GM12878 (cell line): Measurements from ENCODE around the gene PPP2R5D. TPM values are rescaled to one million over a fixed set of nuclear protein-coding genes. Genes with fewer than 3 reads are reported as not detected.

Experiments used
- BACH1 ChIP-seq: fragments of 450-650 bp; IDR thresholded peaks from 2 replicates; pipeline ENCODE4 v1.6.1; 2017; ENCODE audit warnings: mild to moderate bottlenecking, borderline replicate concordance
- CBFB ChIP-seq: IDR thresholded peaks from 2 replicates; pipeline ENCODE4 v1.6.1; 2016; ENCODE audit warnings: antibody characterized with exemption, low read depth
- CBX5 ChIP-seq: sonication (generic); IDR thresholded peaks from 2 replicates; pipeline ENCODE4 v1.6.1; 2016; ENCODE audit warnings: low read depth, moderate library complexity, mild to moderate bottlenecking, inconsistent platforms
- CHD2 ChIP-seq: IDR thresholded peaks from 2 replicates; pipeline ENCODE4 v1.6.1; 2011; ENCODE audit warnings: low read depth, low read length, improper control_type of control experiment, borderline replicate concordance
- EP300 ChIP-seq, 2 experiments: fragments of 150-350 bp in 1 of 2; IDR thresholded peaks; 2 replicates each; pipeline ENCODE4 v1.6.1; 2011 to 2012; ENCODE audit warnings: low read depth in 2 of 2, low read length in 2 of 2, borderline replicate concordance in 1 of 2, improper control_type of control experiment in 1 of 2, inconsistent platforms in 1 of 2; ENCODE audit not compliant: control insufficient read depth in 1 of 2
- EZH2 ChIP-seq: IDR thresholded peaks from 2 replicates; pipeline ENCODE4 v1.6.1; 2012; ENCODE audit warnings: low read depth, mild to moderate bottlenecking, control low read depth, inconsistent platforms, low read length, borderline replicate concordance; ENCODE audit not compliant: control insufficient read depth
- FOS ChIP-seq: IDR thresholded peaks from 3 replicates; pipeline ENCODE4 v1.6.1; 2011; ENCODE audit warnings: borderline replicate concordance; ENCODE audit not compliant: insufficient read length; ENCODE audit errors: extremely low read depth
- HCFC1 ChIP-seq: fragments of 150-350 bp; IDR thresholded peaks from 2 replicates; pipeline ENCODE4 v1.6.1; 2014; ENCODE audit warnings: low read length
- IKZF1 ChIP-seq: fragments of 450-650 bp; conservative IDR thresholded peaks from 2 replicates; pipeline ENCODE4 v1.6.1; 2017; ENCODE audit warnings: antibody characterized with exemption, mild to moderate bottlenecking
- MXI1 ChIP-seq: fragments of 150-350 bp; IDR thresholded peaks from 2 replicates; pipeline ENCODE4 v1.6.1; 2011; ENCODE audit warnings: low read depth, mild to moderate bottlenecking, inconsistent platforms, low read length, improper control_type of control experiment
- PAX5 ChIP-seq: IDR thresholded peaks from 2 replicates; pipeline ENCODE4 v1.6.1; 2011; ENCODE audit warnings: low read depth, low read length, borderline replicate concordance
- SREBF1 ChIP-seq: IDR thresholded peaks from 2 replicates; pipeline ENCODE4 v1.6.1; 2012; ENCODE audit warnings: mild to moderate bottlenecking, low read length
- SUZ12 ChIP-seq: fragments of 200-600 bp; sonication (generic); IDR thresholded peaks from one replicate; pipeline ENCODE4 v1.6.1; 2018; ENCODE audit warnings: antibody characterized with exemption, mild to moderate bottlenecking; ENCODE audit not compliant: unreplicated experiment
- TCF12 ChIP-seq: IDR thresholded peaks from 2 replicates; pipeline ENCODE4 v1.6.1; 2011; ENCODE audit warnings: low read depth, mild to moderate bottlenecking, low read length
- polyA plus RNA-seq, 11 experiments: library from polyadenylated mRNA; depleted of rRNA in 4 of 11; unstranded in 6 of 11; stranded (reverse) in 5 of 11; fragments of >200 nt; fragmentation: Nextera tagmentation in 4 of 11; fragmentation: Illumina TruSeq in 1 of 11; extraction: Ambion mirVana in 4 of 11; extraction: Trizol in 1 of 11; gene quantifications; 1 replicate in 1 of 11; 2 replicates in 10 of 11; pipeline versions ENCODE4 v1.2.1 to v1.2.3, GENCODE V29; 2011 to 2016; ENCODE audit warnings: inconsistent platforms in 2 of 11, missing spikeins in 2 of 11, low read depth in 1 of 11
- total RNA-seq, 4 experiments: library from RNA; depleted of rRNA in 3 of 4; stranded (reverse); fragments of >200 nt in 3 of 4; fragmentation: Illumina TruSeq in 1 of 4; extraction: Trizol in 1 of 4; gene quantifications; 2 replicates each; pipeline versions ENCODE4 v1.2.1 to v1.2.3, GENCODE V29; 2013 to 2021
- TF ChIP-seq, protein P1 (sequence below): fragments of 450-650 bp; IDR thresholded peaks from 2 replicates; pipeline ENCODE4 v1.6.1; 2018; ENCODE audit warnings: mild to moderate bottlenecking, low read depth, moderate library complexity; ENCODE audit not compliant: partially characterized antibody
- TF ChIP-seq, protein P2 (sequence below): fragments of 150-350 bp; IDR thresholded peaks from 2 replicates; pipeline ENCODE4 v1.6.1; 2014; ENCODE audit warnings: mild to moderate bottlenecking, low read depth, low read length
- TF ChIP-seq, protein P3 (sequence below): IDR thresholded peaks from 2 replicates; pipeline ENCODE4 v1.6.1; 2012; ENCODE audit warnings: low read depth, low read length, improper control_type of control experiment
- TF ChIP-seq, protein P4 (sequence below): fragments of 450-650 bp; IDR thresholded peaks from 2 replicates; pipeline ENCODE4 v1.6.1; 2017; ENCODE audit warnings: borderline replicate concordance
- TF ChIP-seq, protein P5 (sequence below): fragments of 450-650 bp; IDR thresholded peaks from 2 replicates; pipeline ENCODE4 v1.6.1; 2018; ENCODE audit warnings: borderline replicate concordance, mild to moderate bottlenecking; ENCODE audit not compliant: partially characterized antibody

The PPP2R5D gene
- total and polyA plus RNA-seq, 10 of the 15 experiments (the other 5 are each of a cell fraction or from before 2014, with no cell fraction given) = 1.5 to 59.0 (median 32.0) TPM

DNA sequence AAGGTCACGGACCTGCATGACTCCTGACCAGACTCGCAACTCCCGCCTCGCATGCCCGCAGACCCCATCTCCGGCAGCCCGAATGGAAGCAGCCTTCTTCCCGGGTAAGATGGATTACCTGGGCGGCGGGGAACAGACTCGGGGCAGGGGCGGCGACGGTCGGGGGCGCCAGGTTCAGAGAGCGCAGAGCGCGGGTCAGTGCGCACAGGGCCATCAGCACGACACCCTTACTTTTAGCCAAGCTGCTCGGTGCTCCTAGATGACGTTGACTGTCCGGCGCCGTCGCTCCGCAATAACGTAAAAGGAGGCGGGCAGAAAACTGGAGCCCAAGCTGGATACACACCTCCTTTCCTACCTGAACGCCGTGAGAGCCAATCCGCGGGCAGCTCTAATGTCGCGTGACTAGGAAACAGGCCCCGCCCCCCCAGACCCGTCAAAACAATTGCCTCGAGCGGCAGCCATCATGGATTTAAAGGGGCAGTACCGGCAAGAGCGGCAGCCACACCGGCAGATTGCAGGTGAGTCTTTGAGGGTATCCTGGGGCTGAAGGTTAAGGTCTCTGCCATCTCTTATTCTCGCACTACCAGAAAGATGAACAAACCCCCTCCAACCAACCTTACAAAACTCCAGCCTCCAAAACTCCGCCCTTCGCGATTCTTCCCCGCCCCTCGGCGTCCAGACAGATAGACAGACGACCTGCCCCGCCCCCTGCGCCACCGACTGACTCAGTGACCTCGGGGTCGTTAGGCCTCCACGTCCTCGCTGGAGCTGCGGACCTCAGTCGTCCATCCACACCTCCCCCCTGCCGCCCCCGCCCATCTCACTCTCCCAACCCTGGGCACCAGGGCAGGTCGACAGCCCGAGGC lies 75.0 kb downstream of the PPP2R5D start, which contains the start of the genes KLC4 and MRPL2 (continued):
- TF ChIP-seq, protein P1, sequence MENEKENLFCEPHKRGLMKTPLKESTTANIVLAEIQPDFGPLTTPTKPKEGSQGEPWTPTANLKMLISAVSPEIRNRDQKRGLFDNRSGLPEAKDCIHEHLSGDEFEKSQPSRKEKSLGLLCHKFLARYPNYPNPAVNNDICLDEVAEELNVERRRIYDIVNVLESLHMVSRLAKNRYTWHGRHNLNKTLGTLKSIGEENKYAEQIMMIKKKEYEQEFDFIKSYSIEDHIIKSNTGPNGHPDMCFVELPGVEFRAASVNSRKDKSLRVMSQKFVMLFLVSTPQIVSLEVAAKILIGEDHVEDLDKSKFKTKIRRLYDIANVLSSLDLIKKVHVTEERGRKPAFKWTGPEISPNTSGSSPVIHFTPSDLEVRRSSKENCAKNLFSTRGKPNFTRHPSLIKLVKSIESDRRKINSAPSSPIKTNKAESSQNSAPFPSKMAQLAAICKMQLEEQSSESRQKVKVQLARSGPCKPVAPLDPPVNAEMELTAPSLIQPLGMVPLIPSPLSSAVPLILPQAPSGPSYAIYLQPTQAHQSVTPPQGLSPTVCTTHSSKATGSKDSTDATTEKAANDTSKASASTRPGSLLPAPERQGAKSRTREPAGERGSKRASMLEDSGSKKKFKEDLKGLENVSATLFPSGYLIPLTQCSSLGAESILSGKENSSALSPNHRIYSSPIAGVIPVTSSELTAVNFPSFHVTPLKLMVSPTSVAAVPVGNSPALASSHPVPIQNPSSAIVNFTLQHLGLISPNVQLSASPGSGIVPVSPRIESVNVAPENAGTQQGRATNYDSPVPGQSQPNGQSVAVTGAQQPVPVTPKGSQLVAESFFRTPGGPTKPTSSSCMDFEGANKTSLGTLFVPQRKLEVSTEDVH = peak; percentile 47
- TF ChIP-seq, protein P2, sequence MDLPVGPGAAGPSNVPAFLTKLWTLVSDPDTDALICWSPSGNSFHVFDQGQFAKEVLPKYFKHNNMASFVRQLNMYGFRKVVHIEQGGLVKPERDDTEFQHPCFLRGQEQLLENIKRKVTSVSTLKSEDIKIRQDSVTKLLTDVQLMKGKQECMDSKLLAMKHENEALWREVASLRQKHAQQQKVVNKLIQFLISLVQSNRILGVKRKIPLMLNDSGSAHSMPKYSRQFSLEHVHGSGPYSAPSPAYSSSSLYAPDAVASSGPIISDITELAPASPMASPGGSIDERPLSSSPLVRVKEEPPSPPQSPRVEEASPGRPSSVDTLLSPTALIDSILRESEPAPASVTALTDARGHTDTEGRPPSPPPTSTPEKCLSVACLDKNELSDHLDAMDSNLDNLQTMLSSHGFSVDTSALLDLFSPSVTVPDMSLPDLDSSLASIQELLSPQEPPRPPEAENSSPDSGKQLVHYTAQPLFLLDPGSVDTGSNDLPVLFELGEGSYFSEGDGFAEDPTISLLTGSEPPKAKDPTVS = no peak
- TF ChIP-seq MXI1 (peak; percentile 74), SUZ12 (no peak), EP300 (IDR thresholded peaks at IDR 0.05; ENCODE audit: borderline replicate concordance in 1 of 2, control insufficient read depth in 1 of 2, low read depth in 2 of 2, low read length in 2 of 2) (no peak), CBX5 (no peak), HCFC1 (peak; percentile 83), FOS (no peak), TCF12 (peak; percentile 43; the same call in 1 of the 2 replicates), SREBF1 (0 out of 2 replicates have a peak, but pooled peaks have one; percentile 10), BACH1 (0 out of 2 replicates have a peak, but pooled peaks have one; percentile 37), PAX5 (0 out of 2 replicates have a peak, but pooled peaks have one; percentile 10), EZH2 (no peak), IKZF1 (peak; percentile 59), CBFB (0 out of 2 replicates have a peak, but pooled peaks have one; percentile 33), CHD2 (peak; percentile 78)
- TF ChIP-seq, protein P3, sequence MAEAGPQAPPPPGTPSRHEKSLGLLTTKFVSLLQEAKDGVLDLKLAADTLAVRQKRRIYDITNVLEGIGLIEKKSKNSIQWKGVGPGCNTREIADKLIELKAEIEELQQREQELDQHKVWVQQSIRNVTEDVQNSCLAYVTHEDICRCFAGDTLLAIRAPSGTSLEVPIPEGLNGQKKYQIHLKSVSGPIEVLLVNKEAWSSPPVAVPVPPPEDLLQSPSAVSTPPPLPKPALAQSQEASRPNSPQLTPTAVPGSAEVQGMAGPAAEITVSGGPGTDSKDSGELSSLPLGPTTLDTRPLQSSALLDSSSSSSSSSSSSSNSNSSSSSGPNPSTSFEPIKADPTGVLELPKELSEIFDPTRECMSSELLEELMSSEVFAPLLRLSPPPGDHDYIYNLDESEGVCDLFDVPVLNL = no peak
- TF ChIP-seq, protein P4, sequence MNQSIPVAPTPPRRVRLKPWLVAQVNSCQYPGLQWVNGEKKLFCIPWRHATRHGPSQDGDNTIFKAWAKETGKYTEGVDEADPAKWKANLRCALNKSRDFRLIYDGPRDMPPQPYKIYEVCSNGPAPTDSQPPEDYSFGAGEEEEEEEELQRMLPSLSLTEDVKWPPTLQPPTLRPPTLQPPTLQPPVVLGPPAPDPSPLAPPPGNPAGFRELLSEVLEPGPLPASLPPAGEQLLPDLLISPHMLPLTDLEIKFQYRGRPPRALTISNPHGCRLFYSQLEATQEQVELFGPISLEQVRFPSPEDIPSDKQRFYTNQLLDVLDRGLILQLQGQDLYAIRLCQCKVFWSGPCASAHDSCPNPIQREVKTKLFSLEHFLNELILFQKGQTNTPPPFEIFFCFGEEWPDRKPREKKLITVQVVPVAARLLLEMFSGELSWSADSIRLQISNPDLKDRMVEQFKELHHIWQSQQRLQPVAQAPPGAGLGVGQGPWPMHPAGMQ = no peak
- TF ChIP-seq, protein P5, sequence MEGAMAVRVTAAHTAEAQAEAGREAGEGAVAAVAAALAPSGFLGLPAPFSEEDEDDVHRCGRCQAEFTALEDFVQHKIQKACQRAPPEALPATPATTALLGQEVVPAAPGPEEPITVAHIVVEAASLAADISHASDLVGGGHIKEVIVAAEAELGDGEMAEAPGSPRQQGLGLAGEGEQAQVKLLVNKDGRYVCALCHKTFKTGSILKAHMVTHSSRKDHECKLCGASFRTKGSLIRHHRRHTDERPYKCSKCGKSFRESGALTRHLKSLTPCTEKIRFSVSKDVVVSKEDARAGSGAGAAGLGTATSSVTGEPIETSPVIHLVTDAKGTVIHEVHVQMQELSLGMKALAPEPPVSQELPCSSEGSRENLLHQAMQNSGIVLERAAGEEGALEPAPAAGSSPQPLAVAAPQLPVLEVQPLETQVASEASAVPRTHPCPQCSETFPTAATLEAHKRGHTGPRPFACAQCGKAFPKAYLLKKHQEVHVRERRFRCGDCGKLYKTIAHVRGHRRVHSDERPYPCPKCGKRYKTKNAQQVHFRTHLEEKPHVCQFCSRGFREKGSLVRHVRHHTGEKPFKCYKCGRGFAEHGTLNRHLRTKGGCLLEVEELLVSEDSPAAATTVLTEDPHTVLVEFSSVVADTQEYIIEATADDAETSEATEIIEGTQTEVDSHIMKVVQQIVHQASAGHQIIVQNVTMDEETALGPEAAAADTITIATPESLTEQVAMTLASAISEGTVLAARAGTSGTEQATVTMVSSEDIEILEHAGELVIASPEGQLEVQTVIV = no peak
